ENCODE measurements around the gene SLC13A2. TPM values are rescaled to one million over a fixed set of nuclear protein-coding genes. Genes with fewer than 3 reads are reported as not detected.

Gene SLC13A2
- polyA plus RNA-seq, 1 experiment = not detected

- Histone ChIP-seq H3K27ac (ENCODE audit: low read depth, low read length) (no peak overlapping the region), H3K27me3 (ENCODE audit: control insufficient read depth, insufficient read depth, low read length) (peaks cover 22% of the 10 kb centered on the region), H3K9me3 (ENCODE audit: control insufficient read depth, insufficient read depth, low read length) (no peaks in the 10 kb centered on the region; the same call in 1 of the 2 replicates), H3K4me3 (ENCODE audit: low read depth, low read length) (no peak overlapping the region)
- POLR2A ChIA-PET = no interaction called here
- no peak for TF ChIP-seq CTCF (IDR thresholded peaks at IDR 0.05; ENCODE audit: low read depth, low read length)
- DNase-seq (ENCODE audit: low read depth, low spot score) = no peak
- CTCF ChIA-PET = no interaction called here
Observed at GRCh38 chr17:28487881-28488532, 14.6 kb downstream of the SLC13A2 start.

- POLR2A ChIA-PET = no interaction called here
- H3K9me3 ChIP-seq (ENCODE audit: control insufficient read depth, insufficient read depth, low read length) = no peaks in the 10 kb centered on the region; the same call in 1 of the 2 replicates
- no peak overlapping the region for H3K4me3 ChIP-seq (ENCODE audit: low read depth, low read length)
- DNase-seq (ENCODE audit: low read depth, low spot score) = no peak
- CTCF ChIA-PET = no interaction called here
- H3K27me3 ChIP-seq (ENCODE audit: control insufficient read depth, insufficient read depth, low read length) = peaks cover 22% of the 10 kb centered on the region
- TF ChIP-seq CTCF (IDR thresholded peaks at IDR 0.05; ENCODE audit: low read depth, low read length) = no peak
- no peak overlapping the region for H3K27ac ChIP-seq (ENCODE audit: low read depth, low read length)
Observed at GRCh38 chr17:28488533-28489276, 15.3 kb downstream of the SLC13A2 start.

- POLR2A ChIA-PET = no interaction called here
- no peak for DNase-seq (ENCODE audit: low read depth, low spot score)
- CTCF ChIA-PET = interaction anchor here (8.1 kb wide), 1 partner anchor 49 kb away, joined by 70 read pairs; no protein-coding TSS in a partner anchor
- no peak for TF ChIP-seq CTCF (IDR thresholded peaks at IDR 0.05; ENCODE audit: low read depth, low read length)
- H3K9me3 ChIP-seq (ENCODE audit: control insufficient read depth, insufficient read depth, low read length) = no peaks in the 10 kb centered on the region; the same call in 1 of the 2 replicates
- H3K27me3 ChIP-seq (ENCODE audit: control insufficient read depth, insufficient read depth, low read length) = peaks cover 16% of the 10 kb centered on the region
- no peak overlapping the region for H3K4me3 ChIP-seq (ENCODE audit: low read depth, low read length)
- no peak overlapping the region for H3K27ac ChIP-seq (ENCODE audit: low read depth, low read length)
Observed at GRCh38 chr17:28491286-28491685, 17.8 kb downstream of the SLC13A2 start.

GRCh38 chr17:28491860-28492259, 18.4 kb downstream of the SLC13A2 start:
- Histone ChIP-seq H3K4me3 (ENCODE audit: low read depth, low read length) (no peak overlapping the region), H3K27ac (ENCODE audit: low read depth, low read length) (no peak overlapping the region), H3K9me3 (ENCODE audit: control insufficient read depth, insufficient read depth, low read length) (no peaks in the 10 kb centered on the region; the same call in 1 of the 2 replicates), H3K27me3 (ENCODE audit: control insufficient read depth, insufficient read depth, low read length) (peaks cover 12% of the 10 kb centered on the region)
- no peak for DNase-seq (ENCODE audit: low read depth, low spot score)
- POLR2A ChIA-PET = no interaction called here
- no peak for TF ChIP-seq CTCF (IDR thresholded peaks at IDR 0.05; ENCODE audit: low read depth, low read length)
- CTCF ChIA-PET = interaction anchor here (8.1 kb wide), 1 partner anchor 48 kb away, joined by 70 read pairs; no protein-coding TSS in a partner anchor
